ENCODE results near the gene ROPN1L. TPM values are rescaled to one million over a fixed set of nuclear protein-coding genes. Genes with fewer than 3 reads are reported as not detected.

Gene ROPN1L
- total and polyA plus RNA-seq, 2 of the 13 experiments (the other 11 are each of a cell fraction or from before 2014, with no cell fraction given) = not detected

- Histone ChIP-seq H3K4me2 (ENCODE audit: low read depth, low read length) (no peak overlapping the region), H2AFZ (ENCODE audit: low read length) (no peak overlapping the region), H3K9me3 (ENCODE audit: low read length) (no peaks in the 10 kb centered on the region), H3K4me1 (ENCODE audit: insufficient read depth, low read length) (peaks cover 10% of the 10 kb centered on the region), H3K9ac (ENCODE audit: insufficient read depth, low read depth, low read length) (no peak overlapping the region), H3K36me3 (replicated peaks in 1 of 2; ENCODE audit: control insufficient read depth in 1 of 2, insufficient read depth in 2 of 2, low read length in 2 of 2) (no peaks in the 10 kb centered on the region), H3K27ac (ENCODE audit: extremely low read length, insufficient read depth, low read length) (no peak overlapping the region), H3K4me3 (replicated peaks in 1 of 3; ENCODE audit: insufficient read depth in 1 of 3, low read depth in 2 of 3, low read length in 3 of 3) (no peak overlapping the region), H4K20me1 (ENCODE audit: insufficient read depth, low read length) (no peaks in the 10 kb centered on the region), H3K79me2 (ENCODE audit: insufficient read depth, low read length) (no peaks in the 10 kb centered on the region), H3K27me3 (ENCODE audit: control insufficient read depth in 1 of 2, insufficient read depth in 2 of 2, low read length in 2 of 2) (peaks cover 1 to 35% of the 10 kb centered on the region in 2 experiments; a peak in 1 of 5 replicates)
- FAIRE-seq = no peak
- TF ChIP-seq, protein P1, sequence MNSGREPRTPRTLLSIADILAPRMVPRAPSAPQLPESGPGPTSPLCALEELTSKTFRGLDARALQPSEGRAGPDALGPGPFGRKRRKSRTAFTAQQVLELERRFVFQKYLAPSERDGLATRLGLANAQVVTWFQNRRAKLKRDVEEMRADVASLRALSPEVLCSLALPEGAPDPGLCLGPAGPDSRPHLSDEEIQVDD (CRISPR knock-in tag; IDR thresholded peaks at IDR 0.05; ENCODE audit: borderline replicate concordance) = no peak
- TF ChIP-seq TAF15 (IDR thresholded peaks at IDR 0.05; ENCODE audit: low read depth, low read length, poor library complexity, severe bottlenecking) (no peak), ZNF883 (CRISPR knock-in tag; IDR thresholded peaks at IDR 0.05; ENCODE audit: not compliant biosample characterization) (no peak), RELA (CRISPR knock-in tag; IDR thresholded peaks at IDR 0.05) (no peak), KDM3A (CRISPR knock-in tag; IDR thresholded peaks at IDR 0.05; ENCODE audit: low read depth) (no peak), RFXANK (CRISPR knock-in tag; IDR thresholded peaks at IDR 0.05) (no peak), SRSF1 (optimal IDR thresholded peaks at IDR 0.05; ENCODE audit: low read depth, low read length) (no peak), DNMT1 (CRISPR knock-in tag; IDR thresholded peaks at IDR 0.05) (no peak), SP2 (CRISPR knock-in tag; IDR thresholded peaks at IDR 0.05) (no peak), HNF4A (CRISPR knock-in tag; IDR thresholded peaks at IDR 0.05) (no peak)
- TF ChIP-seq, protein P2, sequence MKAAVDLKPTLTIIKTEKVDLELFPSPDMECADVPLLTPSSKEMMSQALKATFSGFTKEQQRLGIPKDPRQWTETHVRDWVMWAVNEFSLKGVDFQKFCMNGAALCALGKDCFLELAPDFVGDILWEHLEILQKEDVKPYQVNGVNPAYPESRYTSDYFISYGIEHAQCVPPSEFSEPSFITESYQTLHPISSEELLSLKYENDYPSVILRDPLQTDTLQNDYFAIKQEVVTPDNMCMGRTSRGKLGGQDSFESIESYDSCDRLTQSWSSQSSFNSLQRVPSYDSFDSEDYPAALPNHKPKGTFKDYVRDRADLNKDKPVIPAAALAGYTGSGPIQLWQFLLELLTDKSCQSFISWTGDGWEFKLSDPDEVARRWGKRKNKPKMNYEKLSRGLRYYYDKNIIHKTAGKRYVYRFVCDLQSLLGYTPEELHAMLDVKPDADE (CRISPR knock-in tag; IDR thresholded peaks at IDR 0.05) = no peak
- TF ChIP-seq, protein P3, sequence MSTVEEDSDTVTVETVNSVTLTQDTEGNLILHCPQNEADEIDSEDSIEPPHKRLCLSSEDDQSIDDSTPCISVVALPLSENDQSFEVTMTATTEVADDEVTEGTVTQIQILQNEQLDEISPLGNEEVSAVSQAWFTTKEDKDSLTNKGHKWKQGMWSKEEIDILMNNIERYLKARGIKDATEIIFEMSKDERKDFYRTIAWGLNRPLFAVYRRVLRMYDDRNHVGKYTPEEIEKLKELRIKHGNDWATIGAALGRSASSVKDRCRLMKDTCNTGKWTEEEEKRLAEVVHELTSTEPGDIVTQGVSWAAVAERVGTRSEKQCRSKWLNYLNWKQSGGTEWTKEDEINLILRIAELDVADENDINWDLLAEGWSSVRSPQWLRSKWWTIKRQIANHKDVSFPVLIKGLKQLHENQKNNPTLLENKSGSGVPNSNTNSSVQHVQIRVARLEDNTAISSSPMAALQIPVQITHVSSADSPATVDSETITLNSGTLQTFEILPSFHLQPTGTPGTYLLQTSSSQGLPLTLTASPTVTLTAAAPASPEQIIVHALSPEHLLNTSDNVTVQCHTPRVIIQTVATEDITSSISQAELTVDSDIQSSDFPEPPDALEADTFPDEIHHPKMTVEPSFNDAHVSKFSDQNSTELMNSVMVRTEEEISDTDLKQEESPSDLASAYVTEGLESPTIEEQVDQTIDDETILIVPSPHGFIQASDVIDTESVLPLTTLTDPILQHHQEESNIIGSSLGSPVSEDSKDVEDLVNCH (CRISPR knock-in tag; IDR thresholded peaks at IDR 0.05) = no peak
- BruUV-seq (replicated peaks) = no TSS peak
- ATAC-seq = no peak
- ChIA-PET CTCF (ENCODE audit: low intra/inter-chr PET ratio, low total read pairs) (no interaction called here), POLR2A (no interaction called here)
- in situ Hi-C loops (cut with HindIII; ENCODE audit: extremely low pct_ligation_motif_present, low pct_unique_long_range_greater_than_20kb) (no loop called here), intact Hi-C loops (cut with micrococcal nuclease; ENCODE audit: unreplicated experiment) (no loop called here)
- DNase-seq (ENCODE audit: low spot score) = no peak
- WGBS (ENCODE audit: low lambda C conversion rate) = 60% methylated on average over 10 of the region's 10 CpGs
Observed at GRCh38 chr5:10465726-10466125, 24.0 kb downstream of the ROPN1L start.
